Pulmonary artery endothelial cell (primary cell): Measurements from ENCODE around the gene PDGFA. TPM values are rescaled to one million over a fixed set of nuclear protein-coding genes. Genes with fewer than 3 reads are reported as not detected.
A peak's percentile ranks its signal among the peaks of the same experiment; 100 is the strongest.

Experiments used
- DNase-seq: peaks from one replicate; pipeline ENCODE4 v3.0.0-alpha.2; 2011; ENCODE audit warnings: low read depth, low spot score
- total RNA-seq: library from RNA; depleted of rRNA; stranded (reverse); fragments of >200 nt; gene quantifications from 2 replicates; pipeline ENCODE4 v1.2.3, GENCODE V29; 2014

The PDGFA gene
- total RNA-seq, 1 donor from 2014 or later: 63.2 TPM

DNA sequence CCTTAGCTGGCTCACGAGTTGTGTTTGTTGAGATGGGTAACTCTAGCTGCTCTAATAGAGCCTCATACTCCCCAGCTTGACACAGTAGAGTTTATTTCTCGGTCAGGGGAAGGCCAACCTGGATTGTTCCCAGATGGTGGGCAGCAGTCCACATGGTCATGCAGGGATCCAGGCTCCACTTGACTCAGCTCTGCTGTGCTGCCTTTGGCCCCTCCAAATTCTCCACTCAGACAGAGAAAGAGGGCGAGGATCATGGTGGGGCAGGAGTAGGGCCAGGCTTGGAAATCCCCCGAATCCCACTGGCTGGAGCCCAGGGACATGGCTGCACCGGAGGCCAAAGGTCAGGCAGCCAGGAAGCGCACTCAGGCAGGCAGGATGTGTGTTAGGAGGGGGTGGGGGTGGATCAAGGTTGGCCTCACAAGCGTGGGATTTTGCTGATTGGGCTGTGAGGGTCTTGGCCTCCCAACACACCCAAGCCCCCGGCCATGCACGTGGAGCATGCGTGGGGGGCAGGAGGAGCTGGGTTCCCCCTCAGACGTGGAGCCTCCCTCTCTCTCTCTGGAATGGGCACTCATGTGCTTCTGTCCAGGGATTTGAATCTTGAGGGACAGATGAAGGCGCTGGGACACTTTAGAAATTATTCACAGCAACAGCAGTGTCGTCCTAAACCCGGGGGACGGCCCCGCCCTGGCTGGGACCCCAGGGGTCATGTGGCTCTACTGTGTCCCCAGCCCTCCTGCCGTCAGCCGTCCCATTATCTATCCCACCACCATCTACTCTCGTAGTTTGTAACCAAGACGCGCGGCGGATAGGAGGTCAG is 44.8 kb downstream of the PDGFA start:
- DNase-seq: no peak

DNA sequence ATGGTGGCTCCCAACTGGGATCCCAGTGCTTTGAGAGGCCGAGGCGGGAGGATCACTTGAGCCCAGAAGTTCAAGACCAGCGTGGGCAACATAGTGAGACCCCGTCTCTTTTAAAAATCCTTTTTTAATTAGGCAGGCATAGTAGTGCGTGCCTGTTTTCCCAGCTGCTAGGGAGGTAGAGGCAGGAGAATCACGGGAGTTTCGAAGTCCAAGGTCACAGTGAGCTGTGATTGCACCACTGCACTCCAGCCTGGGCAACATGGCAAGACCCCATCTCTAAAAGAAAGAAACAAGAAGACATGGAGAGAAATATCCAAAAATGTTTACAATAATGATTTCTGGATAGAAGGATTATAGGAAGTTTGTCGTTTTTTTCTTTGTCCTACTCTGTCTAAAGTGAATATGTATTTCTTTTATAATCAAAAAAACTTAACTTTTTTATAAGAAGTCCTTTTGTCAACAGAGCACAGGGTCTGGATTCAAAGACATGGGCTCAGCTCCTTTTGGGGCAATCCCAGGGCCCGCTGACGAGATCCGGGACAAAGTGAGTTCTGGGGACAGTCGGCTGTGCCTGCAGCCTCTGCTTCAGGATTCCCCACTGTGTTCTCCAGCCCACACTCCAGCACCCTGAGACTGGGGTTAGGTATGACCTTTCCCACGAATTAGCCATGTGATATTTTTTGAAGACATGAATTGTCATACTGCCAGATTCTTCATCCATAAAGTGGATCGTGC is 45.6 kb downstream of the PDGFA start:
- no peak for DNase-seq

DNA sequence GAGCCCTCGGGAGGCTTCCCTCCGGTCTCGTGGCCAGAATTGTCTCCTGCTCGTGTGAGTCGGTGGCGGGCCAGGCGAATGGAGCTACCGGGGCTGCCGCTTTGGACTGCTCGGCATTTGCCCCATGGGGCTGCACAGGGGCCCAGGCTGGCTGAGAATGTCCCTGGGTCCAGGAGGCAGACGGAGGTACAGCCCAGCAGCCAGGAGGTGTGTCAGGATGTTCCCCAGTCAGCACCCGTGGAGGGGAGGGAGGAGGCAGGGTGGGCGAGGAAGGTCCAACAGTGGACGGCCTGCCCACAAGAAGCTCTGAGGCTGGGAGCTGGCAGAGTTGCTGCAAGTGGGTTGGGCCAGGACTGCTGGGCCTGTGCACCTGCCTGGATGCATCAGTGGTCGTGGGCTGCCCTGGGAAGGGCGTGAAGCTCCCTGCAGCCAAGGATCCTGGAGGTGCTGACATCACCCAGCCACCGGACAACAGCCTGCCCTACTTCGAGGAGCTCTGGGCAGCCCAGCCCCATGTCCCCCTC is 46.4 kb downstream of the PDGFA start:
- no peak for DNase-seq

DNA sequence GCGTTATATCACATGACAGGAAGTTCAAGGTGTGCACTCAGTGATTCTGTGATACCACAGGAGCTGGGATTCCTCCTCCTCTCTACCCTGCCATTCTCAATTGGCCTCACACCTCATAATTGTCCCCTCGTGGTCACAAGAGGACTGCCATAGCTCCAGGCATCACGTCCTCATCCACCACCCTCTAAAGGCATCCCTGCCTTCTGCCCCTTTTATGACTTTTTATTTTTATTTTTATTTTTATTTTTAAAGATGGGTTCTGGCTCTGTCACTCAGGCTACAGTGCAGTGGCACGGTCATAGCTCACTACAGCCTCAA is 47.0 kb downstream of the PDGFA start:
- DNase-seq: no peak

DNA sequence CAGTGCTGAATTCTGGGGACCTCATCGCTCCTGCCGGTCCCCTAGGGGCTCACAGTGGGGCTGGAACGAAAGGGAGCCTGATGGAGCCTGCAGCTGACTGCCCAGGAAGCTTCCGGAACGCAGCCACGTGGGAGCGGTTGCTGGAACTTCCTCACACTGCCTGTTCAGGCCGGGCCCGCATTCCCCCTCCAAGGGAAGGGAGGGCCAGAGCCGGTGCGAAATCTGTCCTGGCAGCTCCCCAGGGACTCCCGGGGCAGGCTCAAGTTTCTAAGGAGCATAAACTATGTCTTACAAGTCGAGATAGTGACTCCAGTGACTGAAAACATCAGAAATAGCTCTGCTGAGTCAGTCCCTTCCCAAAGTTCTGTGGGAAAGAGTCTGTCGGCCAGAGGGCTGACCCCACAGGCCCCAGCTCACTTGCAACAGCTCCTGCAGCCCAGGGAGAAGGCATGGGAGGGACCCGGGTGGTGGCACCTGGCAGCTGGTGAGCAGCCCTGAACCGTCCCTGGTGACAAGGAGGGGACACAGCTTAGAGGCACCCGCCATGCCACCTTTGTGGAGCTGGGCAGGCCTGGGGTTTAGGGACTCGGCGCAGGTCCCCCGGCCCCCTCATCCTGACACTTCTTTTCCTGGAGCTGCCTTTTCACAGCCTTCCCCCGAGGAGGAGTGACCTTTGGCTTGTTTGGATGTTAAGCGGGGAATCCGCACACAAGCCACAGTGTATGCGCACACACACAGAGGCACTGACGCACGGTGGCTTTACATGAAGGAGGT is 47.6 kb downstream of the PDGFA start:
- no peak for DNase-seq

DNA sequence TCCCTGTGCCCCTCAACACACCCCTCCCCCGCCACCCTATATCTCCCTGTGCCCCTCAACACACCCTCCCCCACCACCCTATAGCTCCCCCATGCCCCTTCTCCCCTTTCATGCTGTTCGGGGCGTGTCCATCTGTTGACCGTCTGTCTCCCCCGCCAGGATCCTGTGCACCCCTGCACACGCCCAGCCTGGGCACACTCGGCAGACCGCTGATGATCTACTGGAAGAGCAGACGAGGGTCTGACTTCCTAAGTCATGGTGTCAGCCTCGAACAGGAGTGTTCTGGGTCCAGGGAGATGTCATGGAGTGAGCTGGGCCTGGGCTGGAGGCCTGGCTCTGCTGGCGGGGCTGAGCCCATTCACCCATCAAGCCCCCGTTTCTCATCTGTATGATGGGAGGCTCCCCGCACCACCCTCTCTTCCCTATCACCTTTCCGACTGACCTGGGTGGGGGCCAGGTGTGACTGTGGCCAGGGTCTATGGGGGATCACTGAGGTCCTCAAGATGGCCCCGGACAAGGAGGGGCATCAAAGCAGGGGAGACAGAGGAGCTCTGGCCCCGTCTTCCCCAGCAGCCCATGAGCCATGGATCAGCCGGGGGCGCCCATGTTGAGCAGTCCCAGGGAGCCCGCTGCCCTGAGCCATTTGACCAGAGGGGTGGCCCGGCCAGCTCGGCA is 48.3 kb downstream of the PDGFA start:
- no peak for DNase-seq

DNA sequence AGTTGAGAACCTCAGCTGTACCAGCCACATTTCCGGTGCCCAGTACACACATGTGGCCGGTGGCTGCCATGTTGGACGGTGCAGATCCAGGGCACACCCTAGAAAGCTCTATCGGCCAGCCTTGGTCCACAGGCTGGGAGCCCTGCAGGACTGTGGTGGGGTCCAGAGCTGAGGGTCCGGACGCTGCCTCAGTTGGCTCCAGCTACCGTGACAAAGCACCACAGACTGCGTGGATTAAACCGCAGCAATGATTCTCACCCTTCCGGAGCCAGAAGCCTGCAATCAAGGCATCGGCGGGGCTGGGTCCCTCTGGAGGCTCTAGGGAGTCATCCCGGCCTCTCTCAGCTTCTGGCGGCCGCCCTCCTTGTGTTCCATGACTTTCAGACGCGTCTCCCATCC is 50.1 kb downstream of the PDGFA start:
- no peak for DNase-seq

DNA sequence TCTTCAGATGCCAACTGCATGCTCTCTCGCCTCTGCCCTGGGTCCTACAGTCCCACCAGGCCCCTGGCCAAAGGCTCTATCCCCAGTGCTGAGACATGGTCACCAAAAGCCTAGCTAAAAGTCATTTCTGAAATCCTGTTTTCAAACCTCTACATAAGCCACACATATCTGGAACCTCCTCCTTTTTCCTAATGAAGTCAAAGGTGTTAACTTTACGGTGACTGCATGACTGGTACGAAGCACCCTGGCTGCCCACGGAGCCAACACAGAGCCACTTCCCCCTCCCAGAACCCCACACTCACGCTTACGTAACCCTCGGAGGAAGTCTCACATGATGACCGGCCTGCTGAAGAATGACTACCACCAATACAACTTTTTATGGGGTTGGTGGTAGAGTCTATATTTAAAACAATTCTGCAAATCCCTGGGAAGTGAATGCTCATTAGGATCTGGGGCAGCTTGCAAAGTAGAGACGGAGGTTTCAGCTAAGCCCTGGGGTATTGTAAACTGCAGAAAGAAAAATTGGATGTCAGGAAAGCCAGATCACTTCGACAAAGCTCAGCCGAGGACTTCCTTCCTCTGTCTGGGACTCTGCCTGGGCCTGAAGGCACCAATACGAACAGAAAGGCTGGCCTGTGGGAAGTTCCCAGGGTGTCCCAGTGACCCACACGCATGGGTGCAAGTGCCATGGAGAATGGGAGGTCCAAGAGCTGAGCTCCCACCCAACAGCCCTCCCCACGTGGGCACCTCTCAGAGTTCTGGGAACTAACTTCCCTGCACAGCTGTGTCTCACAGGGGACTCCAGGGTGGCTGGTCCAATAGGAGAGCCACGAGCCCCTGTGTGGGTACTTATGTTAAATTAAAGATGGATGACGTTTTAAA is 50.7 kb downstream of the PDGFA start:
- DNase-seq: no peak

DNA sequence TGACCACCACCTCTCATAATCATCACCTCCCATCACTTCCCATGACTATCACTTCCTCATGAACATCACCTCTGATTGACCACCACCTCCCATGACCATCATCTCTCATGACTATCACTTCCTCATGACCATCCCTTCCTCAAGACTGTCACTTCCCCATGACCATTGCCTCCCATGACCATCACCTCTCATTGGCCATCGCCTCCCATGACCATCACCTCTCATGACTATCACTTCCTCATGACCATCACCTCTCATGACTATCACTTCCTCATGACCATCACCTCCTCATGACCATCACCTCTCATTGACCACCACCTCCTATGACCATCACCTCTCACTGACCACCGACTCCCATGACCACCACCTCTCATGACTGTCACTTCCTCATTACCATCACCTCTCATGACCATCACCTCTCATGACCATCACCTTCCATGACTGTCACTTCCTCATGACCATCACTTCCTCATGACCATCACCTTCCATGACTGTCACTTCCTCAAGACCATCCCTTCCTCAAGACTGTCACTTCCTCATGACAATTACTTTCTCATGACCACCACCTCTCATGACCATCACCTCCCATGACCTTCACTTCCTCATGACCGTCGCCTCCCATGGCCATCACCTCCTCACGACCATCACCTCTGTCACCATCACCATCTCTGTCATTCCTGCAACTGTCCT is 51.6 kb downstream of the PDGFA start:
- DNase-seq: no peak

DNA sequence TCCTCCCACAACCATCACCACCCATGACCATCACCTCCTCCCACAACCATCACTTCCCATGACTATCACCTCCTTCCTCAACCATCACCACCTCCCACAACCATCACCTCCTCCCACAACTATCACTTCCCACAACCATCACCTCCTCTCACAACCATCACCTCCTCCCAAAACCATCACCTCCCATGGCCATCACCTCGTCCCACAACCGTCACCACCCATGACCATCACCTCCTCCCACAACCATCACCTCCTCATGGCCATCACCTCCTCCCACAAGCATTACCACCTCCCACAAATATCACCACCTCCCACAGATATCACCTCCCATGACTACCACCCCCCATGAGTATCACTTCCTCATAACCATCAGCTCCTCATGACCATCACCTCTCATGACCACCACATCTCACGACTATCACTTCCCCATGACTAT is 52.2 kb downstream of the PDGFA start:
- DNase-seq: no peak

DNA sequence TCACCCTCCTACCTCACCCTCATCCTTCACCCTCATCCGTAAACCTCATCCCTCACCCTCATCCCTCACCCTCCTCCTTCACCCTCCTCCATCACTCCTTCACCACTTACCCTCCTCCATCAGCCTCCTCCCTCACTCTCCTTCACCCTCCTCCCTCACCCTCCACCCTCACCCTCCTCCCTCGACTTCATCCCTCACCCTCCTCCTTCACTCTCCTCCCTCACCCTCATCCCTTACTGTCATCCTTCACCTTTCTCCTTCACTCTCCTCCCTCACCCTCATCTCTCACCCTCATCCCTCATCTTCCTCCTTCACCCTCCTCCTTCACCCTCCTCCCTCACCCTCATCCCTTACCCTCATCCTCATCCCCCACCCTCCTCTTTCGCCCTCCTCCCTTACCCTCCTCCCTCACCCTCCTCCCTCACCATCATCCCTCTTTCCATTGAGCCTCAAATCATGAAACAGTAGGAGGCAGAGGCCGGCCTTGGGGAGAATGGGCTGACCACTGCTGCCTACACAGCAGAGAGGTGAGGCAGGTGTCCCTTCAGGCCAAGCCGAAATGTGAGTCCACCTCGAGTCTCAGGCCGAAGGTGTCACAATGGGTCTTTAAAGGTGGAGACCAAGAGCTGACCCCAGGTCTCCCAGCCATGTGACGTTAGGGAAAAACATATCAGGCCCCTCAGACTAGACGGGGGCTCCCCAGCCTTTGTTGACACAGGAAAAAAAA is 53.0 kb downstream of the PDGFA start:
- no peak for DNase-seq

DNA sequence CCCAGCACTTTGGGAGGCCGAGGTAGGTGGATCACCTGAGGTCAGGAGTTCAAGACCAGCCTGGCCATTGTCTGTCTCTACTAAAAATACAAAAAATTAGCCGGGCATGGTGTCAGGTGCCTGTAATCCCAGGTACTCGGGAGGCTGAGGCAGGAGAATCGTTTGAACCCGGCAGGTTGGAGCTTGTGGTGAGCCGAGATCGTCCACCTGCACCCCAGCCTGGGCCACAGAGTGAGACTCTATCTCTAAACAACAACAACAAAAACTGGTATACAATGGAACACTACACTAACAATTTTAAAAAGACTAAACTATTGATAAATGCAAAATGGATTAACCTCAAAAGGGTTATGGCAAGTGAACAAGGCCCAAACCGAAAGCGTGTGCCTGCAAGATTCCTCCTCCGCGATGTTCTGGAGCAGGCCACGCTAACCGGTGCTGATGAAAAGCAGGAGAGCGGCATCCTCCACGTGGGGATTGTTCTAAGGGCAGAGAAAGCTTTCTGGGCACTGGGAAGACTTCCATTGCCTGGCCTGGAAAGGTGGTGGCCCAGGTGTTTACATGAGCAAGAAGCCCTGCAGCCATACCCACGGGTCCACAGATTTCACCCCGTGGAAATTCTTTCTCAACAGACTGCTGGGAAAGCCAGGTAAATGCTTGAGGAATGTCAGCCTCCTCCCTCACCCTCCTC is 53.8 kb downstream of the PDGFA start:
- no peak for DNase-seq

DNA sequence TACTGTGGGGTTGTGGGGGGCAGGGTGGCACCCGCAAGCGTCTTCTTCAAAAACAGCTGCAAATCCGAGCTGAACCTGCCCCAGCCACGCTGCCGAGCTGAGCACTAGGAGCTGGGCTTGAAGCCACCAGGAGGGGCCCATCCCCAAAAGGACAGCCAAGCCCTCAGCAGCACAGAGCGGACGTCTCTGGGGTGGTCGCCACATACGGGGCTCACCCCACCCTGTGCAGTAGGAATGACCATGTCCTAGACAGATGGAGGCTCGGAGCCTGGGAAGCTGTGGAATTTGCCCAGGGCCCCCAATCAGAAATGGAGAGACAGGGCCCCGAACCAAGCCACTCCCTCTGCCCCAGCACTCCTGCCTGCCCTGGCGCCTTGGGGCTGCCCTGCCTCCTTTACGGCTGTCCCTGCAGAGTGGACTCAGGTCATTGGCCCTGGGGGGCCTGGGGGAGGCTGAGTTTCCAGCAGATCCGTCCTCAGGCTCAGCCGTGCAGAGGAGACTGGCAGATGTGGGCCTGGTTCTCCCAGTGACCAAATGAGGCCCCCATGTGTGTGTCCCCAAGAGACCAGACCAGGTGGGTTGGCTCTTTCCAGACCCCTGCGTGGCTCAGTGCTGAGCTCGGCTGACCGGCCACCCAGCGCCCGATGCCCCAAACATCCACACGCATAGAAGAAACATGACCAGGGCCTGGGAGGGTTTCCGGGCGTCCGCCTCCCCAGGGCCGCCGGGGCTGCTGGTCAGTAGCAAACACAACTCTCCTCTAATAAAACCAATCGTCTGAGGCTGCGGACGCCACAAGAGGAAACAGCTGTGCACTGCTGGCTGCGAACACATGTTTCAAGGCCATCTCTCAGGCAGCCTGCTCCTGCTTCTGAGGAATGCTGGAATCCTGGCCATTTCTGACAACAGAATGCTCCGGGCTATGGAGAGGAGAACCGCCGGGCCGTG is 54.9 kb downstream of the PDGFA start:
- peak; percentile 73 for DNase-seq

DNA sequence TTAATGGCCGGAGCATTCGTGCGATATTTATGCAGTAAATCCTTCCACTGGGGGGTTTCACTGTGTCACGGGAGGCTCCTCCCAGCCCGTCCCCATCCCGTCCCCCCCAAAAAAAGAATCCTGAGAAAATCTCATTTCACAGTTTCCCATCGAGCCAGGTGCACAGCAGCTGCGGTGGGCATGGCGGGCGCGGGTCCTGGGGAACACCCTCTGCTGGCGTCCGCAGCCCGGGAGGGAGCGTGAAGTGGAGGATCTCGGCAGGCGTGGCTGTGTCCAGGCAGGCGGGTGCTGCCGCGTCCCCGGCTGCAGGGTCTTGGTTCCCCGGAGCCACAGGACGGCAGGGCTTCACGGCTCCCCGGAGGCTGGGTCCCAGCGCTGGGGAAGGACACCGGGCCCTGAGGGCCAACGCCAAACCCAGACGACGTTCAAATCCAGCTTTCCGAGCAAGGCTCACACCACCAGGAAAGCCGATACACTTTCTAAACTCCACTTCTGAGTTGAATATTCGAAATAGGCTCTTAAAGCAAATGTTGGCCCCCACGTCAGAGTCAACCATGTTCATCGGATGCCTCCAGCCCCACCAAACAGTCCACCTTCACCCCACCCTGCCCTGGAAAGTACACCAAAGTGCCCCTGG is 55.7 kb downstream of the PDGFA start:
- no peak for DNase-seq

DNA sequence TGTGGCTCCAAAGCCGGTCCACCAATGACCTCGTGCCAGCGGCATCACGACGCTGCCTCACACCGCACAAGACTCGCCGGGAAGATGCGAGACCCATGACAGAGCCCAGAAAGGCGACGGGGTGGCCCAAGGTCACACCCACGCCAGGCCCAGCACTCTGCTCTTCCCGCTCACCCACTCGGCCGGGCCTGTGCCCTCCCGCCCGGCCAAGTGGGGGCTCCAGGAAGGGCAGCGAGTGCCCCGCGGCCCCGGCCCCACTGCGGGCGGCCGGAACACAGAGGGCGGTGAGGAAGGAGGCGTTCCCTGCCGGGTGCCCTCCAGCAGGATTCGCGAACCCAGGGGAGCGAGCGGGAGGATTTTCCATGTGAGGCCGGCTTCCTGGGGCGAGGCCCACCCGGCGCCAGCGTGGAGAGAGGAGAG is 56.3 kb downstream of the PDGFA start:
- DNase-seq: no peak

DNA sequence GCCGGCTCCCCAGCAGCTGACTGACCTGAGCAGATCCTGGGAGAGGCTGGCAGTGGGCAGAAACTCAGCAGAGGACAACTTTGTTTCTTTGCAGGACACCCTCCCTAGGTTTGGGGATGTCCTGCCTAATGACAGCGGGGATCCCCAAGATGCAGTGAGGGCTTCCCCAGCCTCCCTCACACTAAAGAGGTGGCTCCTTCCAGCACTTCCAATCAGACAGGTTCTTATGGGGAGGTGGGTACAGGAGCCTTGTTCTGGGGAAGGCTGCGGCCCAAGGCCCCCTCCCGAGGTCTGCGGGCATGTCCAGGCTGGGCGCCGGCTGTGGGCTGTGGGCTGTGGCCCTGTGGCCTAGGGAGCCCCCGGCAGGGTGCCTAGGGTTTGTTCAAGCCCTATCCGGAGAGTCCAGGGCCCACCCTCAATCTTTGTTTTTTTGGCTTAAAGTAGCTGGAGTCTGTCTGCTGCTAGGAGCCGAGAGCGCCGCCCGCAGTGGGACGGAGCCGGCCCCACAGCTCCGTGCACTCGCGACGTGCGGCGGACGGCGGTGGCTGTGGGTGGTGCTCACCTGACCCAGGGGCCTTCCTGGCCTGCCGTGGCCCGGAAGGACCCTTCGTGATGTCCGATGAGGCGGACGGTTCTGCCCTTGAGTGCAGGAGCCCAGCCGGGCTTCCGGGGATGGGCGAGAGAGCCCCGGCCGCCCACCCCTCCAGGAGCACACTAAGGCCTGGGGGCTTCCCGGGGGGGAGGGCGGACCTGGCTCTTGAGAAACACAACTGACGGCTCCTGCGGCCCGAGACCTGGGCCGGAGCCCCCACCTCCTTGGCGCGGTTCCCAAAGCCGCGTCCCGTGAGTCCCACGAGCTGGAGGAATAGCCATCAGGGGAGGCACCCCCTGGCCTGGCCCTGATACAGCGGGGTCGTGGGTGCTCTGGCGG is 57.2 kb downstream of the PDGFA start:
- DNase-seq: no peak
